ENCODE measurements around the gene HS3ST5. TPM values are rescaled to one million over a fixed set of nuclear protein-coding genes. Genes with fewer than 3 reads are reported as not detected.

HS3ST5 gene
- total and polyA plus RNA-seq, 2 donors (not counting 3 experiments of a cell fraction or from before 2014, with no cell fraction given): not detected

GRCh38 chr6:114087496-114087895, 255.3 kb downstream of the HS3ST5 start:
- TF ChIP-seq JUN (IDR thresholded peaks at IDR 0.05; ENCODE audit: borderline replicate concordance, insufficient read depth, insufficient read length, low read depth) (no peak), MAX (IDR thresholded peaks at IDR 0.05; ENCODE audit: insufficient read depth, insufficient read length) (no peak), POLR2AphosphoS5 (IDR thresholded peaks at IDR 0.05; ENCODE audit: insufficient read depth, low read depth, low read length) (no peak), CTCF (IDR thresholded peaks at IDR 0.05; ENCODE audit: extremely low read depth in 1 of 2, insufficient read depth in 1 of 2, low read depth in 1 of 2, low read length in 2 of 2) (no peak), MYC (IDR thresholded peaks at IDR 0.05; ENCODE audit: low read depth, low read length) (no peak), EZH2 (IDR thresholded peaks at IDR 0.05; ENCODE audit: borderline replicate concordance, low read depth, low read length, severe bottlenecking) (no peak), POLR2A (IDR thresholded peaks at IDR 0.05; ENCODE audit: low read depth, low read length) (no peak), GATA2 (IDR thresholded peaks at IDR 0.05; ENCODE audit: insufficient read depth, insufficient read length, low read depth, low read length) (no peak), FOS (IDR thresholded peaks at IDR 0.05; ENCODE audit: borderline replicate concordance, insufficient read depth, low read length) (no peak)
- ChIA-PET POLR2A (no interaction called here), CTCF (interaction anchor here (1.4 to 1.6 kb wide), 2 partner anchors 21 to 92 kb away, joined by 6 to 8 read pairs; no protein-coding TSS in a partner anchor)
- Histone ChIP-seq H3K36me3 (ENCODE audit: control insufficient read depth in 2 of 2, extremely low read depth in 1 of 2, insufficient read depth in 2 of 2, low read length in 2 of 2) (no peaks in the 10 kb centered on the region), H4K20me1 (replicated peaks; ENCODE audit: control insufficient read depth, extremely low read depth, insufficient read depth, low read length) (no peaks in the 10 kb centered on the region), H3K27ac (ENCODE audit: insufficient read depth, low read depth, low read length) (no peak overlapping the region), H3K9me1 (replicated peaks; ENCODE audit: control insufficient read depth, extremely low read depth, insufficient read depth, low read length) (no peaks in the 10 kb centered on the region), H3K9me3 (replicated peaks; ENCODE audit: control insufficient read depth, insufficient read depth, low read length) (no peaks in the 10 kb centered on the region), H2AFZ (ENCODE audit: low read depth, low read length) (no peak overlapping the region), H3K4me2 (ENCODE audit: insufficient read depth, low read length) (no peak overlapping the region), H3K27me3 (ENCODE audit: control insufficient read depth in 2 of 2, insufficient read depth in 2 of 2, low read length in 2 of 2) (peaks cover 0 to 6% of the 10 kb centered on the region in 2 experiments), H3K4me3 (replicated peaks in 1 of 3; ENCODE audit: insufficient read depth in 1 of 3, low read depth in 1 of 3, low read length in 3 of 3) (no peak overlapping the region), H3K4me1 (ENCODE audit: control insufficient read depth, extremely low read depth, insufficient read depth, low read length) (no peaks in the 10 kb centered on the region), H3K9ac (replicated peaks; ENCODE audit: extremely low read depth, insufficient read depth, low read length) (no peak overlapping the region), H3K79me2 (ENCODE audit: control insufficient read depth, insufficient read depth, low read length) (no peaks in the 10 kb centered on the region)
- FAIRE-seq: no peak
- intact Hi-C loops (cut with micrococcal nuclease): no loop called here
- no peak for DNase-seq (ENCODE audit: low read depth, low spot score)
- no TSS peak for BruUV-seq (replicated peaks)
- dilution Hi-C loops (cut with MboI; ENCODE audit: extremely low pct_ligation_motif_present, low sequenced_read_pairs): no loop called here
